CD4-positive, alpha-beta T cell treated with Interleukin-15 for 1 hour (primary cell): ENCODE results near the gene WDR19.

Experiments
- DNase-seq: peaks from one replicate; pipeline ENCODE4 v3.0.0-alpha.2; 2020

The WDR19 gene

DNA sequence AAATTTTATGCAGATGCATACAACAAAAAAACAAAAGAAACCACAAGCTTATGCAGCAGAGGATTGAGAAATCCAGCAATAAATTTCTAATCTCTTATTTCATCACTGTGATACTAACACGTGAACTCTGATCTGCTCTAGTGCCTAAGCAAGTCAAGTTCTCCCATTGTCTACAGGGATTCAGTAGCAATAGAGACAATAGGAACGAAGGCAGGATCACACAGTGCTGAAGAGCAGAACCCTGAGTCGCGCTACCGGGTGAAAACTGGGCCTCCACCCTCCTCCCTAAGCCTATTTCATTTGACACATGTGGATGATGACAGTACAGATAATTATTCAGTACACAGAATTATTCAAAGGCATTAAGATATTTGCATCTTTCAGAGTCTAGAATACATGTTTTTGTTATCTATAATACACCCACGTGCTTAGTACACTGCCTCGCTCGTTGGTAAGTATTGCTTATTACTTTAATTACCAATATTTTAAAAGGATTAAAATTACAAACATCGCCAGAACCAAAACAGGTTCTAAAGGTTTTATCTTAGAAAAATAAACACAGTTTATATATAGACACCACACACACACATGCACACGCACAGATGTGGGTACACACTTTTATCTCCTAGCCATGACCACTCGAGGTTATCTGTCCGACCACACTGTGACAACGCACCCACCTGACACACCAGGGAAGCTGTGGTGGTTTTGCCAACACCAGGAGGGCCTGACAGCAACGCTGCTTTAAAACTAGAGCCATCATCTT lies 123.8 kb downstream of the WDR19 start:
- no peak for DNase-seq

DNA sequence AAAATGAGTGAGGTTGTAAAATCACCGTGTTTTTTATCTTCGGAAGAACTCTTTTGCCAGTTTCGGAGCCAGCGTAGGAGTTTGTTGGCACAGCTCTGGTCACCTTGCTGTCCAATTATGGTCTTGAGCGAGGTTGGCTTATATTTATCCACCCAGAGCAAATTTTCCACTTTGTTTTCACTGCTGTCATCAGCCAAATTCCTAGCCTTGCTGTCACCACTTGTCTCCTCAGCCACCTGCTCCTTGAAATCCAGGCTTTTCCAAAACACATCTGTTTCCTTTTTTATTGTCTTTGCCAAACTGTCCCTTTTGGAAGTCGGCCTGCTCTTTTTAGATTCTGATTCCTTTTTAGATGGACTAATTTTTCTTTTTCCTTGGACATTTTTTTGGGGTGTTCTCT lies 126.3 kb downstream of the WDR19 start:
- no peak for DNase-seq

DNA sequence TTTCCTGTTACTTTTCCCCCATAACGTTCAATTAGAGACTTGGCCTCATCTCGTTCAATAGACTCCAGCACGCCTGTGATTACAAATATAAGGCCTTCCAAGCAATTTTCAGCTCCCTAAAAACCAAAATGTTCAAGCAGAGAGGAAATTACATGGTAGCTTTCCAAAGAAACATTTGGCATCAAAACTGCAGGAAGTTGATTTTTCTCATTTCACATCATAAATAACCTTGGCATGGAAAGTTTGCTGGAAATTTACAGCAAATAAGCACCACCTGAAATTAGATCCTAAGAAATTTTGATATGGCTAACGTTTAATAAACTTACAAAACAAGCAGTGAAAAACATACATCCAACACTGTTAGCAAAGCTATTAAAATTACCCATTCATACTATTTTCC lies 130.5 kb downstream of the WDR19 start:
- no peak for DNase-seq

DNA sequence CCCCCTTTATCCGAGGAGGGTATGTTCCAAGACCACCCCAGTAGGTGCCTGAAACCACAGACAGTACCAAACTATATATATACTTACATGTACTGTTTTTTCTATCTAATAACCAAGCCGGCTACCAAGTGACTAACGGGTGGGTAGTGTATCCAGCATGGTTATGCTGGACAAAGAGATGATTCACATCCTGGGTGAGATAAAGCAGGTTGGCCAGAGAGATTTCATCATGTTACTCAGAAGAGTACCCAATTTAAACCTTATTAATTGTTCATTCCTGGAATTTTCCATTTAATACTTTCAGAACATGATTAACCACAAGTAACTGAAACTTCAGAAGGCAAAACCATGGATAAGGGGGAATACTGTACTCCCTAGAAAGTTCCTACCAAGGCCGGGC lies 137.3 kb downstream of the WDR19 start:
- no peak for DNase-seq

DNA sequence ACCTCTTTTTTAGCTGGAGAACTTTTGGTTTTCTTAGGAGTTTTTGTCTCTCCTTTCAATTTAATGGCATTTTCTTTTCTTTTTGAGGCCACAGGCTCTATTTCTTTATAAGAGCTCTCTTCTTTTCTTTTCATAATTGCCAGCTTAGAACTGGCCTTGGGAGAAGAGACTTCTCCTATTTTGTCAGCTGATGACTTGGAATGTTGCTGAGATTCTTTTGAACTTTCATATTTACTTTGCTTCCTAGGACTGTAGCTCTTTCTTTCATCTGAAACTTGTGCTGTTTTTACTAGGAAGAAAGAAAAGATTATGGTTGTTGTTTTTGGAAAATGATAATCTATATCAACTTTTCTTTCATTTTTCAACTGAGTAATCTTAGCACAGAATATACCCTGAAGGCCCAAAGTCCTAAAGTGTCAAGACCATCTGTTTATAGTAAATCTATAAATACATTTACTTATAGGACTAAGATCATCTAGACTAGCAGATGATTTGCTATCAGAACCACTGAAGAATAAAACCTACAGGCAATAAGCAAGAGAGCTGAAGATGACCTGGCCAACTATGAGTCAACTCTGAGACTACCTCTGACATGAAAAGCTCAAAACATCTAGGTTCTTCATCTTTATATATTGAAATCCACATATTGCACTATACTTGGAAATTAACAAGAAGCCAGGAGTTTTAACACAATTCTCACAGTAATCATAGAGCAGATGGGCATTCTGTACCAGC lies 138.2 kb downstream of the WDR19 start:
- no peak for DNase-seq

DNA sequence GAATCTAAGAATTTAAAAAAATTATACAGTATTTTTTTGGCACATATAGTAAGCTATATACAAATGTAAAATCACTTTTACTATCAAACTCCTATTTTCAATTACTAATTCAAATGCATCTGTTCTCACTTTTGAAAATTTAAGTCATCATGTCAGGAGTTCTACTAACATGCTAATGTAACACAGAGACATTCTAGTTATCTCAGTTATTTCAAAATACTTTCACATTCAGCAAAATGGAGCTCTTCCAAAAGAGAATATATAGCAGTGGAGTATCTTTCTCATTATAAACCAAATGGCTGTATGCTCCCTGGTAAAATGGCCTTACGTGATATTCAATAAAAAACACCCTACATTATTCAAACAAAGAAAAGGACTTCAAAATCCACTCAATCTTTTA lies 141.5 kb downstream of the WDR19 start:
- DNase-seq = no peak

DNA sequence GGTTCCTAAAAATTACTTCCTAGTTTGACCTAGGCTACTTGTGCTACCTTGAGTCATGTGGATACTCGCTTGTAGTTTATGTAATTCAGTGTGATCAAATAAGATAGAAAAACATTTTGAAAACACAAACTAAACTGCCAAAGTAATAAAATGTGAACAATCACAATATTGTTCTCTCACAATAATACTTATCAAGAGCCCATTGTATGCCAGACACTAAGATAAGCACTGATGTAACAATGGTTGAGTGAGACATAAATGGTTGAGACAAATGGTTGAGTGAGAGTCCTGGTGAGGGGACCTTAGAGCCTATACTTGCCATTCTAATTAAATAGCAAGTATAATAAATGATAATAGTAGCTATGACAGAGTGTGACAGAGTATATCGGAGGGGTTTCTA lies 142.1 kb downstream of the WDR19 start:
- no peak for DNase-seq

DNA sequence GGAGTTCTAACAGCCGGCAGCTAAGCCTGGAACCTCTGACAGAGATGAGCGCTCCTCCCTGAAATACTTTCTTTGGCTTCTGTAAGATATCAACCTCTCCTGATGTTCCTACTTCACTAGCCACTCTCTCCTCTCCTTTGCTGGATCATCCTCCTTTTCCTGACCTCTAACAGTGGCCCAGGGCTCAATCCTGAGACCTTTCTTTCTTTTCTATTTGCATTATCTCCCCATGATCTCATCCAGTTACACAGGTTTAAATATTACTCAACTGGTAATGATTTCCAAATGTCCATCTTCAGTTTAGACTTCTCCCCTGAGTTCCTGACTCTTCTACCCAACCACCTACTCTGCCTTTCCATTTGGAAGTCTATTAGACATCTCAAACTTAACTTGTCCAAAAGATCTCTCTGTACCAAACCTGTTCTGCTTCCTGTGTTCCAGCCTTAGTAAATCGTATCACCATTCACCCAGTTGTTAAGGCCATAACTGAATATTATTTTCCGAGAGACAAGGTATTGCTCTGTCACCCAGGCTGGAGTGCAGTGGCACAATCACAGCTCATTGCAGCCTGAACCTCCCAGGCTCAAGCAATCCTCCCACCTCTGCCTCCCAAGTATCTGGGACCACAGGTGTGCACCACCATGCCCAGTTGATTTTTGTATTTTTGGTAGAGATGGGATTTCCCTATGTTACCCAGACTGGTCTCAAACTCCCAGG lies 142.7 kb downstream of the WDR19 start:
- DNase-seq = no peak

DNA sequence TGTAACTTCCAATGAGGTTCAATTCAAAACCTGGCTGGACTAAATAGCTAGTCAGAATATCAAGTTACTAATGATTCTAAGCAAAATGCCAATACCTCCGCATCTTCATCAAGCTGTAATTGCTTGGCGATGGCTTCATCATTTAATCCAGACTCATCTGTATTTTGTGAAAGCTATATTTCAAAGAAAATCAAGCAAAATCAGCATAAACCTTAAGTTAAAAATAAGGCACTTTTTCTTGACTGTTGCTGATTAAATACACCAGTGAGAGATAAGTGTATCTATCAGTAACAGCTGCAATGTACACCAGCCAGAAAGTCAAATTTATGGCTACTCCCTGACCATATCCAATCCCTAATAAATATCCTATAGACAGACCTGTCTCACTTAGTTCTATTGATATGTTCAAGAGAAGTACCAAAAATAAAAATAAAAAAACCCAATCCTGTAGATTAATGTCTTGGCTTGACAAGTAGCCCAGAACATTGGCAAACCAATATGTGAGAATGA lies 144.2 kb downstream of the WDR19 start:
- no peak for DNase-seq

DNA sequence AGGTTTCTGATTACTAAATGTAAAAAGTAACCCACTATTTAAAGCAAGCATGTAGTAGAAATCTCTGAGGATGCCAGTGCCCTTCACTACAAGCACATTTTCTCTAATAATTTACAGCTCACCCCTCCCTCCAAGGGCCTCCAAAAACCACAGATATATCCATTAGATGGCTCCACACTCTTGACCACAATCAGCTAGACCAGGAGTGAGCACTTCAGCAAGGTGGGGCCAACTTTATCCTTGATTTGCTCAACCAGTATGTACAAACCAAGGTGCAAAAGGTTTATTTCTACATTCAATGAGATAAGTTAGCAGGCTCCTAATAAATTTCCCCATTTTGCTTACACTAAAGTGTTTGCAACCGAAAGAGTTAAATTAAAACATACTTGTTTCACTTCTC lies 148.0 kb downstream of the WDR19 start:
- DNase-seq = no peak

DNA sequence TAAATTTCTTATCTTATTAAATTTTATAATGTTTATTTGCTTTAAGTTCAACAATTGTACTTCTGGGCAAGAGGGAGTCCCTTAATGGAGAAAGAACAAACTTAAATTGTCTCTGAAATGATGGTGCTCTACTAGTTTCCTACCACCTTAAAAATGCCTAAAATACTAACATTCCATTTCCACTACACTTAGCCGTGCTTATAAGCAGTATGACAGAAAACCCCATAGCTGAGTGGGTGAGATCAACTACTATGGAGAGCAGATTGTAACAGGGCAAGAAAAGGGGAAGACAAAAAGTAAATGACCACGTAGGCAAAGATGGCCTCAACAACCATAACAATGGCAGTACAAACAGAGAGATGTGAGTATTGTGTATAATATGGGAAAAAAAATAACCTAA lies 148.9 kb downstream of the WDR19 start:
- DNase-seq = no peak
